HCT116 (cell line): Measurements from ENCODE around the gene CFAP410.

Experiments
- CTCF ChIP-seq, 3 experiments: fragments of 200-600 bp in 1 of 3; sonication (generic) in 1 of 3; IDR thresholded peaks in 2 of 3; conservative IDR thresholded peaks in 1 of 3; 2 replicates each; pipeline ENCODE4 v1.5.1; 2012 to 2017; ENCODE audit warnings: low read depth in 2 of 3, low read length in 2 of 3, antibody characterized with exemption in 1 of 3, borderline replicate concordance in 1 of 3, control low read depth in 1 of 3, mild to moderate bottlenecking in 1 of 3, mixed read lengths in 1 of 3, mixed run types in 1 of 3, moderate library complexity in 1 of 3; ENCODE audit not compliant: insufficient read depth in 1 of 3
- EGR1 ChIP-seq: IDR thresholded peaks from 2 replicates; pipeline ENCODE4 v1.6.1; 2012; ENCODE audit warnings: low read depth
- ELF1 ChIP-seq: IDR thresholded peaks from 2 replicates; pipeline ENCODE4 v1.6.1; 2012; ENCODE audit warnings: low read depth, borderline replicate concordance
- EZH2 ChIP-seq: fragments of 200-600 bp; sonication (generic); IDR thresholded peaks from 2 replicates; pipeline ENCODE4 v1.6.1; 2017; ENCODE audit warnings: antibody characterized with exemption, mixed run types
- EZH2phosphoT487 ChIP-seq: fragments of 200-600 bp; IDR thresholded peaks from 2 replicates; pipeline ENCODE4 v1.6.1; 2018; ENCODE audit warnings: antibody characterized with exemption, borderline replicate concordance
- POLR2A ChIP-seq: IDR thresholded peaks from 2 replicates; pipeline ENCODE4 v1.7.0; 2011; ENCODE audit warnings: borderline replicate concordance; ENCODE audit not compliant: insufficient read depth, insufficient read length; ENCODE audit errors: extremely low read depth
- POLR2AphosphoS5 ChIP-seq: IDR thresholded peaks from 2 replicates; pipeline ENCODE4 v1.6.1; 2011; ENCODE audit warnings: mild to moderate bottlenecking, low read depth, low read length, moderate library complexity
- SP1 ChIP-seq: IDR thresholded peaks from 2 replicates; pipeline ENCODE4 v1.6.1; 2012; ENCODE audit warnings: low read depth
- YY1 ChIP-seq: IDR thresholded peaks from 2 replicates; pipeline ENCODE4 v1.6.1; 2011; ENCODE audit warnings: low read length, low read depth, moderate library complexity, mild to moderate bottlenecking; ENCODE audit not compliant: insufficient replicate concordance; ENCODE audit errors: extremely low read depth
- ZNF274 ChIP-seq: fragments of 200-500 bp; sonication (Bioruptor generic); IDR thresholded peaks from 2 replicates; pipeline ENCODE4 v1.6.1; 2014; ENCODE audit warnings: mild to moderate bottlenecking, low read depth, low read length, inconsistent platforms

- TF ChIP-seq YY1 = no peak
- TF ChIP-seq POLR2AphosphoS5 = no peak
- no peak for TF ChIP-seq ZNF274
- no peak for TF ChIP-seq EGR1
- TF ChIP-seq POLR2A = no peak
- TF ChIP-seq SP1 = no peak
- no peak for TF ChIP-seq CTCF (IDR thresholded peaks at IDR 0.05 in 2 of 3, conservative IDR thresholded peaks at IDR 0.05 in 1 of 3; ENCODE audit: borderline replicate concordance in 1 of 3, insufficient read depth in 1 of 3, low read depth in 2 of 3, low read length in 2 of 3)
- no peak for TF ChIP-seq EZH2phosphoT487
- no peak for TF ChIP-seq ELF1
- TF ChIP-seq EZH2 = no peak
These were observed 11.7 kb upstream of the CFAP410 start for GRCh38 chr21:44350773-44351481.
